Small intestine (tissue), 7 donors: ENCODE results near the gene COL16A1. TPM values are rescaled to one million over a fixed set of nuclear protein-coding genes. Genes with fewer than 3 reads are reported as not detected.
A peak's percentile ranks its signal among the peaks of the same experiment; 100 is the strongest.

Experiments
- DNase-seq, 2 donors: peaks; one replicate each; pipeline versions ENCODE4 v3.0.0 to v3.0.0-alpha.2; 2013
- FAIRE-seq: peaks from 2 replicates; lab custom pipeline; 2012; peaks lifted over from hg19 to GRCh38; lab: Jason Lieb, UNC
- H3K27ac ChIP-seq, 3 donors: one replicate each; pipeline ENCODE4 v1.5.1; 2013; ENCODE audit warnings: low read length in 2 of 3, mild to moderate bottlenecking in 2 of 3, control low read depth in 1 of 3, inconsistent platforms in 1 of 3, low read depth in 1 of 3, moderate library complexity in 1 of 3
- H3K27me3 ChIP-seq, 3 donors: one replicate each; pipeline ENCODE4 v1.6.1; 2013; ENCODE audit warnings: low read length in 3 of 3, inconsistent platforms in 1 of 3; ENCODE audit not compliant: control insufficient read depth in 3 of 3, insufficient read depth in 3 of 3
- H3K36me3 ChIP-seq, 3 donors: one replicate each; pipeline ENCODE4 v1.6.1; 2013; ENCODE audit warnings: low read length in 3 of 3, inconsistent platforms in 1 of 3, low read depth in 1 of 3, mild to moderate bottlenecking in 1 of 3, moderate library complexity in 1 of 3; ENCODE audit not compliant: control insufficient read depth in 3 of 3, insufficient read depth in 2 of 3
- H3K4me1 ChIP-seq, 3 donors: one replicate each; pipeline ENCODE4 v1.6.1; 2013; ENCODE audit warnings: low read length in 2 of 3, inconsistent platforms in 1 of 3, low read depth in 1 of 3, mild to moderate bottlenecking in 1 of 3, moderate library complexity in 1 of 3; ENCODE audit not compliant: control insufficient read depth in 3 of 3, insufficient read depth in 2 of 3
- H3K4me3 ChIP-seq, 3 donors: one replicate each; pipeline ENCODE4 v1.5.1; 2013; ENCODE audit warnings: low read length in 3 of 3, control low read depth in 1 of 3, inconsistent platforms in 1 of 3, low read depth in 1 of 3, mild to moderate bottlenecking in 1 of 3, moderate library complexity in 1 of 3
- H3K9me3 ChIP-seq, 2 donors: one replicate each; pipeline ENCODE4 v1.6.1; 2013; ENCODE audit warnings: low read depth in 1 of 2, low read length in 1 of 2; ENCODE audit not compliant: control insufficient read depth in 2 of 2, insufficient read depth in 1 of 2
- WGBS, 3 donors: extraction: QIAGEN DNeasy Blood & Tissue Kit; methylation state at CpG; one replicate each; pipeline ENCODE4 v1.1.7; 2013; 5-methylcytosine and 5-hydroxymethylcytosine counted together
- polyA plus RNA-seq, 4 donors: library from polyadenylated mRNA; stranded (reverse) in 3 of 4; unstranded in 1 of 4; fragments of 200-250 nt in 3 of 4; fragments of 120-200 nt in 1 of 4; gene quantifications; one replicate each; pipeline versions ENCODE4 v1.2.1 to v1.2.3, GENCODE V29; 2013
- donor health status: healthy with polysubstance abuse.
- donor health status: control.
- donor health status: control.
- donor health status: Bipolar disorder and iron deficiency.
- donor health status: healthy.

The COL16A1 gene
- polyA plus RNA-seq, 4 donors = 12.3 to 124 (median 16.7) TPM

DNA sequence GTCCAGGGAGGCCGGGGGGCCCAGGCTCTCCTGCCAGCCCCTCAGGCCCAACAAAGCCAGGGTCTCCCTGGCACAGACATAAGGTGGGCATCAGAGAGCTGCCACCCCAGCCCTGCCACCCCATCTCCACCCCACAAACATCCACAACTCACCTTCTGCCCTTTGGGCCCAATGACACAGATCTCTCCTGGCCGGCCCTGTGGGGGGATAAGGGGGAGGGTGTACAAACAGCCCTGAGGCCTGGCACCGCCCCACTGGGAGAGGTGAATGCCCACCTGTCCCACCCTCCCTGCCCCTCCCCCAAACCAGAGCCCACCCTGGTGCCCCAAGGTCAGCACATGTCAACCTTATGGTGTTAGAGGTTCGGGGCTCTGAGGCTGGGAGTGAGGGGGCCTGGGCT lies 12.4 kb downstream of the COL16A1 start:
- DNase-seq (no peak), FAIRE-seq (no peak)
- Histone ChIP-seq H3K27me3 (no peaks in the 10 kb centered on the region), H3K27ac (no peak overlapping the region), H3K4me1 (peaks cover 0 to 3% (median 0%) of the 10 kb centered on the region in 3 donors), H3K9me3 (no peaks in the 10 kb centered on the region), H3K4me3 (no peak overlapping the region), H3K36me3 (peaks cover 0 to 89% (median 0%) of the 10 kb centered on the region in 3 donors)
- WGBS, 3 donors = 81 to 89% (median 85%) methylated on average over 4 of the region's 4 CpGs

DNA sequence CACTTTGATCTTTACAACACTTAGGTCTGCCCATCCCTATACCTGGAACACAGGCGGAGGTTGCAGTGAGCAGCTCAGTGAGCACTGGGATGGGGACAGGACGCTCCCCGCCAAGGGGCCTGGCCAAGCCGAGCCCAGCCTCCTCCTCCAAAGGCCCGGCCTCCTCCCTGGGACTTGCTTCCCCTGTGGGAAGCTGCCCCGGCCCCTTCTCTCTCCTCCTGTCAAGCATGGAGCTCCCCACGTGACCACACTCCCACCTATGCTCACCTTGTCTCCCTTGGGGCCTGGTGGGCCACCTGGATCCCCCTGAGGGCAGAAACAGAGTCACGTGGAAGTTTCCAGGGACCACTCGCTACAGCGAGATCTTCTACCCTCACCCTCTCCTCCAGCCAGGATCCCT lies 12.9 kb downstream of the COL16A1 start:
- Histone ChIP-seq H3K9me3 (no peaks in the 10 kb centered on the region), H3K36me3 (peaks cover 0 to 89% (median 0%) of the 10 kb centered on the region in 3 donors), H3K4me1 (peaks cover 0 to 8% (median 0%) of the 10 kb centered on the region in 3 donors), H3K27me3 (no peaks in the 10 kb centered on the region), H3K4me3 (no peak overlapping the region), H3K27ac (no peak overlapping the region)
- DNase-seq (no peak), FAIRE-seq (no peak)
- 85 to 91% (median 90%) methylated on average over 10 of the region's 10 CpGs for WGBS, 3 donors

DNA sequence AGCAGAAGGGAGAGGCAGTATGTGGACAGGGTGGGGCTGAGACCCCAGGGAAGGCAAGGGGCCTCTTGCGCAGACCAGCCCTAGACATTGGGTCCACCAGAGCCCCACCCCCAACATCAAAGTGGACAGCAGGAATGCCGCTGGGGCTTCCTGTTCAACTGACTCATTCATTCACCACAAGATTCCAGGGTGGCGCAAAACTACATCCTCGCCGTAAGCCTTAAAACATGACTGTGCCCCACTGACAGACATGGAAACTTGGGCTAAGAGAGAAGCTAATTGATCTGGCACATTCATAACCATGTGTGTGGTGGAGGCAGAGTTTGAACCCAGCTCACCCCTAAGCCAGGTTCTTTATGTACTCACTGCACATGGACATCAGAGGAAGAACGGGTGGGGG lies 14.0 kb downstream of the COL16A1 start:
- 87 to 88% (median 88%) methylated on average over 6 of the region's 6 CpGs for WGBS, 3 donors
- Histone ChIP-seq H3K27me3 (no peaks in the 10 kb centered on the region), H3K4me3 (no peak overlapping the region), H3K9me3 (no peaks in the 10 kb centered on the region), H3K36me3 (peaks cover 0 to 87% (median 0%) of the 10 kb centered on the region in 3 donors), H3K4me1 (peaks cover 0 to 15% (median 0%) of the 10 kb centered on the region in 3 donors), H3K27ac (no peak overlapping the region)
- DNase-seq (no peak), FAIRE-seq (no peak)

DNA sequence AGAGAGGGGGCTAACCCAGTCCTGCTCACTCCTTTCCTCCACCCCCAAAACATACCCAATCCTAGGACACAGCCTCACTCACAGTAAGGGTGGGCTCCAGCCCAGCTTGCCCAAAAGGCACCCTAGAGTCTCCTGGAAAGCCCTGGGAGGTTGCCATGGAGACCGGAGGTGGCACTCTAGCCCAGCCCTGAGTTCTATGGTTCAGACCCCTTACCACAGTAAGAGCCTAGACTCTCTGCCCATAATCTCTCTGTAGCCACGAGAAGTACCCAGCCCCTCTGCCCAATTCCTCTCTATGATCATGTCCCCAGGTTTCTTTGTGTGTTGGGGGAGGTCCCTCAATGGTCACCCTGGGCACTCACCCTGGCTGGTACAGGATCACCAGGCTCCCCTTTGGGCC lies 14.4 kb downstream of the COL16A1 start:
- no peak for DNase-seq
- Histone ChIP-seq H3K27ac (no peak overlapping the region), H3K36me3 (peaks cover 0 to 86% (median 0%) of the 10 kb centered on the region in 3 donors), H3K27me3 (no peaks in the 10 kb centered on the region), H3K4me1 (peaks cover 0 to 15% (median 0%) of the 10 kb centered on the region in 3 donors), H3K4me3 (no peak overlapping the region), H3K9me3 (no peaks in the 10 kb centered on the region)
- 55 to 85% (median 71%) methylated on average over 2 of the region's 2 CpGs for WGBS, 3 donors
- no peak for FAIRE-seq

DNA sequence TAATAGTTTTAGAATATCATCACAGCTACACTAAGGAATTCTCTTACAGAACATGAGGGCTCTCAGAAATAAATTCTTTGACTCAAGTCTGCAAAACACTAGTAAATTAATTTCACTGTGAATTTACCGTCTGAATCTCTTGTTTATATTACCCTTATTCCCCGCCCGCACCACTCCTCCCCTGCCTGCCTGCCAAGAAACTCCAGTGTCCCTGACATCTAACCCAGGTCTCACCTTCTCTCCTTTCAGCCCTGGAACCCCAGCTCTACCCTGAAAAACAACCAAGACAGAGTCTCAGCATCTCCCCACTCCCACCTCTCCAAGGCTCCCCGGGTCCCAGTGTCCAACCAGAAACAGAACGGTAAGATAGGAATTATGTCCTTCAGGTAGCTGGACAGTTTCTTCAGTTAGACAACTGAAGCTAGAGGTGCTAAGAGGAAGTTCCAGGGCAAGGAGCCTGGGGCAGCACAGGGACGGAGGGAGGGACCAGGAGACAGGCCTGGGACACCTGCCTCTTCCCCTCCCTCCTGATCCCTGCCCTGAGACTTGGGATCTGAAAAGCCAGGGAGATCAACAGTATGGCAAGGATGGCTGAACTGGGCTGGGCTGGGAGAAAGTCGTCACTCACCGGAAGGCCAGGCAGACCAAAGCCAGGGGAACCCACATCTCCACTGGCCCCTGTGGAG lies 15.4 kb downstream of the COL16A1 start:
- Histone ChIP-seq H3K27me3 (no peaks in the 10 kb centered on the region), H3K4me1 (peaks cover 0 to 18% (median 0%) of the 10 kb centered on the region in 3 donors), H3K9me3 (no peaks in the 10 kb centered on the region), H3K36me3 (peaks cover 0 to 86% (median 0%) of the 10 kb centered on the region in 3 donors), H3K27ac (no peak overlapping the region), H3K4me3 (no peak overlapping the region)
- WGBS, 3 donors = 10 to 50% (median 25%) methylated on average over 8 of the region's 8 CpGs
- no peak for FAIRE-seq
- peak in 1 of 2 donors; percentile 21 for DNase-seq

DNA sequence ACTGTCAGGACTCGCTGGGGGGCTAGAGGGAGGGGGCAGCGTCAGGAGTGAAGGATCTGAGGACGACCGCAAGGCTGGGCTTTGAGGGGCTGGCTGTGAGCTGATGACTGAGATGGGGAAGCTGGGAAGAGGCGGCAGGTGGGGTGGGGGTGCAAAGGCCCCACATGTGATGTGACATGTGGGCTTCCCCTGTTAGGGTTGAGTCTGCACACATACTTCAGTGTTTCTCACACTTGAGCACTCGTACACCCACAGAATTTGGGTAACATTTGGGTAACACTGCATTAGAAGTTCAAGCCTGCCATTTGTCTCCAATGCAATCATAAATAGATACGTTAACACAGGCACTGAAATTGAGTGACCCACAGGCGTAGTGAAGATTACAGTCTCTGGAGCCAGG lies 16.2 kb downstream of the COL16A1 start:
- Histone ChIP-seq H3K4me3 (no peak overlapping the region), H3K36me3 (peaks cover 0 to 86% (median 0%) of the 10 kb centered on the region in 3 donors), H3K27ac (no peak overlapping the region), H3K9me3 (no peaks in the 10 kb centered on the region), H3K4me1 (peaks cover 0 to 24% (median 0%) of the 10 kb centered on the region in 3 donors), H3K27me3 (no peaks in the 10 kb centered on the region)
- FAIRE-seq (no peak), DNase-seq (no peak)
- WGBS, 3 donors = 77 to 84% (median 78%) methylated on average over 8 of the region's 8 CpGs

DNA sequence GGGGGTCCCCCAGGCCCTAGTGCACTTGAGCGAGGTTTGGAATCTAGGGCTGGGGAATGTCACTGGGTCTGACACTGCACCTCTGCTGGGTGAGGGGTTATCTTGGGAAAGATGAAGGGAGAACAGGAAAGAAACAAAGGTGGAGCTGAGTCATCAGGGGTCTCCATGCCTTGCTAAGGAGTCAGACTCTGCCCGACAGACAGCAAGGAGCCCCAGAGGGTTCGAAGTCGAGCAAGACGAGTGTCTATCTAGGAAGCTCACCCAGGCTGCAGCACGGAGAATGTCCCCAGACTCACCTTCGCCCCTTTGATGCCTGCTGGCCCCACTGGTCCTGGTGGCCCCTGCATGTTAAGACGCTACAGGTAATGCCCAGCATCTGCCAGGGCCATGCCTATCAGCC lies 18.0 kb downstream of the COL16A1 start:
- DNase-seq (peak in 1 of 2 donors; percentile 55), FAIRE-seq (no peak)
- peak overlapping the region in 1 of 3 donors; percentile 55 for H3K27ac ChIP-seq
- WGBS, 3 donors = 79 to 84% (median 83%) methylated on average over 8 of the region's 8 CpGs
- no peak overlapping the region for H3K4me3 ChIP-seq
- H3K9me3 ChIP-seq = no peaks in the 10 kb centered on the region
- peaks cover 0 to 4% (median 0%) of the 10 kb centered on the region in 3 donors for H3K27me3 ChIP-seq
- peaks cover 0 to 24% (median 0%) of the 10 kb centered on the region in 3 donors for H3K4me1 ChIP-seq
- peaks cover 0 to 82% (median 0%) of the 10 kb centered on the region in 3 donors for H3K36me3 ChIP-seq

DNA sequence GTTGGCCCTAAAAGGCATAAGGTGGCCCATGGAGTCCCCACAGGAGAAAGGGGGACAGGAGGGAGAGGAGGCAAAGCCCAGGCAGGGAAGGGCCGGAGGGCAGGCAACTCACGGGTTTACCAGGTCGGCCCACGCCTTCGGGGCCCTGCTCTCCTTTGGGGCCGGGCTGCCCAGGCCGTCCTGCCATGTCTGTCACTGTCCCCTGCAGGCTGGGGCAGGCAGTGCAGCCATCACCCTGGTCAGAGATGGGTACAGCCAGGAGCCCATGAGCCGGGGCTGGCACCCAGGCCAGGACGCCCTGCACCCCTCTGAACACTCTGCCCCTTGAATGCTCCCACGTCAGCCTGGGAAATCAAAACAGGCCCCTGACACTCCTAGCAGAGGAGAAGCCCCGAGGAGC lies 19.8 kb downstream of the COL16A1 start:
- H3K27ac ChIP-seq = no peak overlapping the region
- DNase-seq (peak in 1 of 2 donors; percentile 31), FAIRE-seq (no peak)
- H3K9me3 ChIP-seq = no peaks in the 10 kb centered on the region
- peaks cover 0 to 4% (median 0%) of the 10 kb centered on the region in 3 donors for H3K27me3 ChIP-seq
- WGBS, 3 donors = 46 to 67% (median 58%) methylated on average over 11 of the region's 11 CpGs
- H3K4me3 ChIP-seq = no peak overlapping the region
- H3K36me3 ChIP-seq = peaks cover 0 to 81% (median 0%) of the 10 kb centered on the region in 3 donors
- H3K4me1 ChIP-seq = peaks cover 0 to 24% (median 0%) of the 10 kb centered on the region in 3 donors
